ENCODE results near the gene DZIP1L. TPM values are rescaled to one million over a fixed set of nuclear protein-coding genes. Genes with fewer than 3 reads are reported as not detected.

DZIP1L gene
- total and polyA plus RNA-seq, 9 of the 15 experiments (the other 6 are each of a cell fraction or from before 2014, with no cell fraction given) = 0.03 to 1.5 (median 0.48) TPM; not detected in 1

GRCh38 chr3:138114988-138115971, at the start of gene DZIP1L (continued):
- TF ChIP-seq ZHX1 (conservative IDR thresholded peaks at IDR 0.05; ENCODE audit: low read length) = no peak
- no peak for TF ChIP-seq JUNB (CRISPR knock-in tag; conservative IDR thresholded peaks at IDR 0.05)
- no peak for TF ChIP-seq POLR2B (IDR thresholded peaks at IDR 0.05; ENCODE audit: low read depth, partially characterized antibody)
- no peak for TF ChIP-seq NEUROD1 (IDR thresholded peaks at IDR 0.05; ENCODE audit: borderline replicate concordance, low read depth, low read length, partially characterized antibody)
- no peak for TF ChIP-seq NCOA2 (IDR thresholded peaks at IDR 0.05; ENCODE audit: partially characterized antibody in 2 of 2)
- TF ChIP-seq BDP1 (IDR thresholded peaks at IDR 0.05; ENCODE audit: insufficient read depth, insufficient read length) = no peak
- TF ChIP-seq REST (IDR thresholded peaks at IDR 0.05; ENCODE audit: borderline replicate concordance) = no peak
- no peak for TF ChIP-seq REST (CRISPR knock-in tag; IDR thresholded peaks at IDR 0.05; ENCODE audit: low read depth)
- TF ChIP-seq ZC3H8 (IDR thresholded peaks at IDR 0.05) = no peak
- TF ChIP-seq MLX (CRISPR knock-in tag; conservative IDR thresholded peaks at IDR 0.05) = no peak
- no peak for TF ChIP-seq ZNF512 (tag; IDR thresholded peaks at IDR 0.05)
- no peak for TF ChIP-seq TCFL5 (CRISPR knock-in tag; conservative IDR thresholded peaks at IDR 0.05)
- TF ChIP-seq RBM17 (IDR thresholded peaks at IDR 0.05; ENCODE audit: borderline replicate concordance, low read depth, low read length) = no peak

All from K562 (cell line).